Neural progenitor cell (in vitro differentiated cells): Measurements from ENCODE around the gene ARHGEF19.

Source experiments
- CTCF ChIP-seq: fragments of 200-600 bp; sonication (generic); IDR thresholded peaks from 2 replicates; pipeline ENCODE4 v1.5.1; 2017; ENCODE audit warnings: antibody characterized with exemption, mild to moderate bottlenecking
- EZH2 ChIP-seq: fragments of 200-600 bp; sonication (generic); IDR thresholded peaks from 2 replicates; pipeline ENCODE4 v1.6.1; 2017; ENCODE audit warnings: antibody characterized with exemption, mild to moderate bottlenecking, moderate library complexity

GRCh38 chr1:16152481-16153087 is 59.9 kb downstream of the ARHGEF19 start:
- TF ChIP-seq CTCF (no peak), EZH2 (no peak)
